SK-N-SH treated with all-trans-retinoic acid at 6 μM for 48 hours (cell line): ENCODE results near the gene MBD5.

Experiments
- GLIS3 ChIP-seq: fragments of 250-450 bp; sonication (Bioruptor Pico); IDR thresholded peaks from 2 replicates; pipeline ENCODE4 v1.5.0; 2020; ENCODE audit warnings: mild to moderate bottlenecking, moderate library complexity
- PATZ1 ChIP-seq: fragments of 250-450 bp; sonication (Bioruptor Pico); IDR thresholded peaks from 2 replicates; pipeline ENCODE4 v1.8.0; 2020; ENCODE audit warnings: mild to moderate bottlenecking, moderate library complexity, borderline replicate concordance
- POU6F1 ChIP-seq: fragments of 250-450 bp; sonication (Bioruptor Pico); IDR thresholded peaks from 2 replicates; pipeline ENCODE4 v1.8.0; 2021; ENCODE audit warnings: low read depth, mild to moderate bottlenecking, moderate library complexity, borderline replicate concordance
- RARB ChIP-seq: fragments of 250-450 bp; sonication (Bioruptor Pico); IDR thresholded peaks from 2 replicates; pipeline ENCODE4 v1.8.0; 2021; ENCODE audit warnings: mild to moderate bottlenecking, moderate library complexity
- TCF4 ChIP-seq: fragments of 250-450 bp; sonication (Bioruptor Pico); IDR thresholded peaks from 2 replicates; pipeline ENCODE4 v1.8.0; 2021; ENCODE audit warnings: mild to moderate bottlenecking, moderate library complexity, borderline replicate concordance
- TSHZ2 ChIP-seq: fragments of 250-450 bp; sonication (Bioruptor Pico); IDR thresholded peaks from 2 replicates; pipeline ENCODE4 v1.5.0; 2020; ENCODE audit warnings: mild to moderate bottlenecking, moderate library complexity
- ZC3H10 ChIP-seq: fragments of 250-450 bp; sonication (Bioruptor Pico); IDR thresholded peaks from 2 replicates; pipeline ENCODE4 v1.5.1; 2021; ENCODE audit warnings: mild to moderate bottlenecking, moderate library complexity
- ZFP3 ChIP-seq: fragments of 250-450 bp; sonication (Bioruptor Pico); IDR thresholded peaks from 2 replicates; pipeline ENCODE4 v1.5.0; 2020; ENCODE audit warnings: mild to moderate bottlenecking, moderate library complexity
- ZNF70 ChIP-seq: fragments of 450-650 bp; formaldehyde crosslinking; IDR thresholded peaks from 2 replicates; pipeline ENCODE4 v1.5.0; 2020; ENCODE audit warnings: mild to moderate bottlenecking, moderate library complexity
- ZNF8 ChIP-seq: fragments of 450-650 bp; formaldehyde crosslinking; IDR thresholded peaks from 2 replicates; pipeline ENCODE4 v1.5.0; 2020; ENCODE audit warnings: mild to moderate bottlenecking, moderate library complexity

GRCh38 chr2:148530350-148530749 is 509.5 kb downstream of the MBD5 start:
- TF ChIP-seq PATZ1 (CRISPR knock-in tag) (no peak), ZNF8 (CRISPR knock-in tag) (no peak), POU6F1 (CRISPR knock-in tag) (no peak), TSHZ2 (no peak), ZC3H10 (CRISPR knock-in tag) (no peak), ZFP3 (CRISPR knock-in tag) (no peak), ZNF70 (no peak), TCF4 (CRISPR knock-in tag) (no peak), GLIS3 (CRISPR knock-in tag) (no peak), RARB (CRISPR knock-in tag) (no peak)
